GM21528 (cell line): ENCODE measurements around the gene STK17B.

ENCODE experiments used
- ATAC-seq: cut with Tn5 transposase; IDR thresholded peaks from one replicate; pipeline ENCODE4 v1.9.1; 2021; ENCODE audit warnings: mild to moderate bottlenecking, moderate library complexity; ENCODE audit not compliant: unreplicated experiment, low FRiP score

Gene STK17B

GRCh38 chr2:196160946-196161345 is 10.4 kb downstream of the STK17B start:
- no peak for ATAC-seq

GRCh38 chr2:196160101-196160500 is 11.3 kb downstream of the STK17B start:
- ATAC-seq, result peak; percentile 70

- ATAC-seq, result no peak
Observed at GRCh38 chr2:196159221-196159892, 12.0 kb downstream of the STK17B start.

GRCh38 chr2:196155575-196155974 is 15.8 kb downstream of the STK17B start:
- ATAC-seq, result no peak

GRCh38 chr2:196153480-196153879 is 17.9 kb downstream of the STK17B start:
- no peak for ATAC-seq

GRCh38 chr2:196149948-196150347 is 21.4 kb downstream of the STK17B start:
- ATAC-seq, result peak; percentile 71

GRCh38 chr2:196148736-196149135 is 22.6 kb downstream of the STK17B start:
- ATAC-seq, result no peak

- no peak for ATAC-seq
Observed at GRCh38 chr2:196145256-196145655, 26.1 kb downstream of the STK17B start.

GRCh38 chr2:196144513-196145126 is 26.8 kb downstream of the STK17B start:
- no peak for ATAC-seq

GRCh38 chr2:196143730-196144131 is 27.6 kb downstream of the STK17B start:
- no peak for ATAC-seq

- ATAC-seq, result no peak
Observed at GRCh38 chr2:196142825-196143224, 28.6 kb downstream of the STK17B start.

GRCh38 chr2:196140213-196140612 is 31.2 kb downstream of the STK17B start:
- ATAC-seq, result no peak

- ATAC-seq, result no peak
Observed at GRCh38 chr2:196137271-196137670, 34.1 kb downstream of the STK17B start.

- ATAC-seq, result no peak
Observed at GRCh38 chr2:196136151-196136550, 35.2 kb downstream of the STK17B start.

- no peak for ATAC-seq
Observed at GRCh38 chr2:196131949-196132925, 39.1 kb downstream of the STK17B start.

- ATAC-seq, result no peak
Observed at GRCh38 chr2:196131384-196131937, 39.9 kb downstream of the STK17B start.

- ATAC-seq, result no peak
Observed at GRCh38 chr2:196130039-196130825, 41.1 kb downstream of the STK17B start.

- no peak for ATAC-seq
Observed at GRCh38 chr2:196128749-196129148, 42.6 kb downstream of the STK17B start.

- no peak for ATAC-seq
Observed at GRCh38 chr2:196125596-196125995, 45.8 kb downstream of the STK17B start.
